GM19043 (cell line): Measurements from ENCODE around the gene KTI12.

ENCODE experiments used
- ATAC-seq: cut with Tn5 transposase; IDR thresholded peaks from one replicate; pipeline ENCODE4 v1.9.1; 2021; ENCODE audit warnings: low read depth; ENCODE audit not compliant: unreplicated experiment

KTI12 gene

GRCh38 chr1:51989582-51990477 is 43.8 kb downstream of the KTI12 start:
- ATAC-seq: no peak

- ATAC-seq: no peak
Observed at GRCh38 chr1:51988254-51988653, 45.4 kb downstream of the KTI12 start.

DNA sequence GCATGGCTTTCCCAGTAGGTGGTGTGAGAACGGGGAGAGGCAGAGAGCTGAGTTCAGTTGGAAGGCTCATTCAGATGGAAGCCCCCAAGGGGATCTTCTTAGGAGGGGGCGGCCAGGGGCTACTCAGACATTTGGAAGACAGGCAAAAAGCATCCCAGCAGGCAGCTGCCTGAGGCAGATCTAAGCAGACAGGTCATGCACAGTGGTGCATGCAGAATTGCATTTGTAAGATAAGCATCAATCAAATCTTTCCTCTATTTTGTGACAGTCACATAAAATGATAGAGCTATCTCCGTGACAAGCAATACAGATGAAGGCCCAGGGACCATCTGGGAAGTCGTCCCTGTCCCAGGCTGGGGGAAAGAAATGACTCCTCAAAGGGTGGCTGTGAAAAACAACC is 46.9 kb downstream of the KTI12 start:
- no peak for ATAC-seq

- ATAC-seq: no peak
Observed at GRCh38 chr1:51982161-51982560, 51.4 kb downstream of the KTI12 start.
